ENCODE data around the gene OSBPL1A.

OSBPL1A gene

DNA sequence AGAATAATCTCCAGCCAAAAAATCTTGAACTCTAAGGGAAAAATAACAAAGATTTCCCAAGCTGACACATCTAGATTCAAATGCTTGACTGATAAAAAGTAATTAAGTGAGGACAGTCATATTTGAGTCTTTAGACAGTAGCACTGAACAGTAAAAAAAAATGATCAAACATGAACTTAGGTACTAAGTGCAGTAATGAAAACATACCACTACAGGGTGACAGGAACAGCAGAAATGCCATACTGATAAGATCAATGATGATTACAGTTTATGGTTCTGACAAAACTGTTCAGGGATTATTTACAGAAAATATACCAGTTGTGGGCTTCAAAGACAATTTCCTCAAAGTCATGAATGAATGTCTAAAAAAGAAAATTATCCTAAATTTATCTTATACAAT lies 80.3 kb downstream of the OSBPL1A start:
- no peak for DNase-seq (ENCODE audit: low read depth)
- TF ChIP-seq, protein P1, sequence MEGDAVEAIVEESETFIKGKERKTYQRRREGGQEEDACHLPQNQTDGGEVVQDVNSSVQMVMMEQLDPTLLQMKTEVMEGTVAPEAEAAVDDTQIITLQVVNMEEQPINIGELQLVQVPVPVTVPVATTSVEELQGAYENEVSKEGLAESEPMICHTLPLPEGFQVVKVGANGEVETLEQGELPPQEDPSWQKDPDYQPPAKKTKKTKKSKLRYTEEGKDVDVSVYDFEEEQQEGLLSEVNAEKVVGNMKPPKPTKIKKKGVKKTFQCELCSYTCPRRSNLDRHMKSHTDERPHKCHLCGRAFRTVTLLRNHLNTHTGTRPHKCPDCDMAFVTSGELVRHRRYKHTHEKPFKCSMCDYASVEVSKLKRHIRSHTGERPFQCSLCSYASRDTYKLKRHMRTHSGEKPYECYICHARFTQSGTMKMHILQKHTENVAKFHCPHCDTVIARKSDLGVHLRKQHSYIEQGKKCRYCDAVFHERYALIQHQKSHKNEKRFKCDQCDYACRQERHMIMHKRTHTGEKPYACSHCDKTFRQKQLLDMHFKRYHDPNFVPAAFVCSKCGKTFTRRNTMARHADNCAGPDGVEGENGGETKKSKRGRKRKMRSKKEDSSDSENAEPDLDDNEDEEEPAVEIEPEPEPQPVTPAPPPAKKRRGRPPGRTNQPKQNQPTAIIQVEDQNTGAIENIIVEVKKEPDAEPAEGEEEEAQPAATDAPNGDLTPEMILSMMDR (IDR thresholded peaks at IDR 0.05; ENCODE audit: control insufficient read depth, insufficient read depth, low read depth, low read length, missing control alignments): no peak
- no peak overlapping the region for H3K4me3 ChIP-seq (ENCODE audit: control insufficient read depth, low read depth, low read length)

DNA sequence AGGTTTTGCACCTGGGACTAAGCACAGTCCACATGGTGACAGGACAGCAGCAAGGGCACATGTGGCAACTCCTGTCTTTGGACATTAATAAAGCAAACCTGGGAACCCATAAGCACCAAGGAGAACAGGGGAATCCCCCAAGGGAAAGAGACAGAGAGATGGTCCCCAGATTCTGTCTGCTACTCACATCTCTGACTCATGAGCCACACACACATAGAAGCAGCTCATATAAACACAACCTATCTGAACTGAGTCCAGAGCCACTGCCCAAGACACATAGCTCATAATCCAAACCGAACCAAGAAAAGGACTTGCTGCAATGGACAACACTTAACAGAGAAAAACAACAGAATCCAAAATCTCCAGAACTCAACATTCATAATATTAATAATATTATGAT lies 82.5 kb downstream of the OSBPL1A start:
- H3K4me3 ChIP-seq (ENCODE audit: control insufficient read depth, low read depth, low read length): no peak overlapping the region
- TF ChIP-seq, protein P1 (IDR thresholded peaks at IDR 0.05; ENCODE audit: control insufficient read depth, insufficient read depth, low read depth, low read length, missing control alignments): no peak
- no peak for DNase-seq (ENCODE audit: low read depth)

DNA sequence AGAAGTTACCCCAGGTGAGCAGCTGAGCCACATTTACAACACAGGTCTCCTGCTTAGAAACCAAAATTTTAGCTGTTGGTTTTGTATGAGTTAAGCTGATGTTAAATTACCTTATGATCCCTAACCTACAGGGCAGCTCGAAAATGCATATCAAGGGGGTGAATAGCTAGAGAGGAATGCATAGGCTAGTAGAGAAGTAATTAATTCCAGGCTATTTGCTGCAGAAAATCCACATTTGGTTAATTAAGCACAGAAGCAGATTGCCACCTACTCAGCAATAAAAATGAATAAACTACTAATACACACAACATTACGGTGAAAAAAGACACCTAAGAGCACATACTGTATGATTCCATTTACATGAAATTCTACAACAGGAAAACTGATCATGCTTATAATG lies 91.4 kb downstream of the OSBPL1A start:
- DNase-seq (ENCODE audit: low read depth): no peak
- TF ChIP-seq, protein P1 (IDR thresholded peaks at IDR 0.05; ENCODE audit: control insufficient read depth, insufficient read depth, low read depth, low read length, missing control alignments): no peak
- no peak overlapping the region for H3K4me3 ChIP-seq (ENCODE audit: control insufficient read depth, low read depth, low read length)

DNA sequence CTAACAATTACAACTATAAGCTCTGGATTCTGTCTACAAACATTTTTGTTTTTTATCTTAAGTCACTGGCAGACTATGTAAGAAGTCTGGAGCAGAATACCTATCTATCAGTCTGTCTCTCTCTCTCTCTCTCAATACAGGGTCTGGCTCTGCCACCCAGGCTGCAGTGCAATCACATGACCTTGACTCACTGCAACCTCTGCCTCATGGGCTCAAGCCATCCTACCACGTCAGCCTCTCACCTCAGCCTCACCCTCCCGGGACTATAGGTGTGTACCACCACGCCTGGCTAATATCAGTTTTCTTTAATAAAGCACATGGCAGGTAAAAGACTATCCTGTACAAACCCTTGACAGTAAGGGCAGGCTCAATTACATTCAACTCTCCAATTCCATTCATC lies 96.9 kb downstream of the OSBPL1A start:
- TF ChIP-seq, protein P1 (IDR thresholded peaks at IDR 0.05; ENCODE audit: control insufficient read depth, insufficient read depth, low read depth, low read length, missing control alignments): no peak
- no peak for DNase-seq (ENCODE audit: low read depth)
- H3K4me3 ChIP-seq (ENCODE audit: control insufficient read depth, low read depth, low read length): no peak overlapping the region

DNA sequence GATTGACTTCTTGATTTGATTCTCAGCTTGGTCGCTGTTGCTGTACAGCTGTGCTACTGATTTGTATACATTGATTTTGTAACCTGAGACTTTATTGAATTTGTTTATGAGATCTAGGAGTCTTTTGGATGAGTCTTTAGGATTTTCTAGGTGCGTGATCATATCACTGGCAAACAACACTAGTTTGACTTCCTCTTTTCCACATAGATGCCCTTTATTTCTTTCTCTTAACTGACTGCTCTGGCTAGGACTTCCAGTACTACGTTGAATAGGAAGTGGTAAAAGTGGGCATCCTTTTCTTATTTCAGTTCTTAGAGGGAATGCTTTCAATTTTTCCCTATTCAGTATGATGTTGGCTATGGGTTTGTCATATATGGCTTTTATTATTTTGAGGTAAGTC lies 101.3 kb downstream of the OSBPL1A start:
- H3K4me3 ChIP-seq (ENCODE audit: control insufficient read depth, low read depth, low read length): no peak overlapping the region
- TF ChIP-seq, protein P1 (IDR thresholded peaks at IDR 0.05; ENCODE audit: control insufficient read depth, insufficient read depth, low read depth, low read length, missing control alignments): no peak
- DNase-seq (ENCODE audit: low read depth): no peak

DNA sequence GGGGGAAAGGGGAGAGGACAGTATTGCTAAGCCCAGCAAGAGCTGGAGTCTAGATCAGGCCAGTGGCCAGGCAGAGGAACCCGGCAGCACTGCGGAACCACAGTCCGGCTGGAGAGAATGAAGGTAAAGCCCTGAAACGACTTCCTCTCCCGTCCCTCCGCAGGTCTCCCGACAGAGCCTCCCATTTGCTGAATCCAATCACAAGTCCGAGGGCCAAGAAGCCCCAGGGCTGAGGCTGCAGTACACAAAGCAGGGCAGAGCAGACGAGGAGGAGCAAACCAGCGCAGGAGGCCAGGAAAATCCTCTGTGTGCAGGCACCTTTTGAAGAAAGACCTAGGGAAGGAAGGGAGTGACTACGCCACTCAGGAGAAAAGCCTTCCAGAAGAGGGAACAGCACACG lies 104.4 kb downstream of the OSBPL1A start:
- DNase-seq (ENCODE audit: low read depth): no peak
- TF ChIP-seq, protein P1 (IDR thresholded peaks at IDR 0.05; ENCODE audit: control insufficient read depth, insufficient read depth, low read depth, low read length, missing control alignments): no peak

DNA sequence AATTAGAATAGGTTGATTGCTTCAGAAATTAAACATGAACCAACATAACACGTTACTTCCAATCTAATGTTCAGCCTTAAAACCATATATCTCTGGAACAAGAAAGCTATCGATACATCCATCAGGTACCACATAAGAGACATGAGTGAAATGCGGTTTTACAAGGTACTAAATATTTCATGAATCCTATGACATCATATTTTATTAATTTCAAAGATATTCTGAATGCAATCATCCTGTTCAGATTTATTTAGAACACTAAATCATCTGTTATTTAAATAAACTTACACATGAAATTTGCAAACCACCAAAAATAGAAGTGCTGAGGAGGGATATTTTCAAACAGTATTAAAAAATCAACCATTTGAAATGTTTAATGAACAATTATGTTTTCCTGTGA lies 119.0 kb downstream of the OSBPL1A start:
- TF ChIP-seq, protein P1 (IDR thresholded peaks at IDR 0.05; ENCODE audit: control insufficient read depth, insufficient read depth, low read depth, low read length, missing control alignments): no peak
- DNase-seq (ENCODE audit: low read depth): no peak
- H3K4me3 ChIP-seq (ENCODE audit: control insufficient read depth, low read depth, low read length): no peak overlapping the region

More for the DNA sequence above, 104.4 kb downstream of the OSBPL1A start:
- no peak overlapping the region for H3K4me3 ChIP-seq (ENCODE audit: control insufficient read depth, low read depth, low read length)

Measured in AG09309 (cell line).